ENCODE data around the gene SDK2. TPM values are rescaled to one million over a fixed set of nuclear protein-coding genes. Genes with fewer than 3 reads are reported as not detected.

Gene SDK2
- total and polyA plus RNA-seq, 2 of the 8 experiments (the other 6 are each of a cell fraction or from before 2014, with no cell fraction given) = 3.9 to 4.1 TPM

DNA sequence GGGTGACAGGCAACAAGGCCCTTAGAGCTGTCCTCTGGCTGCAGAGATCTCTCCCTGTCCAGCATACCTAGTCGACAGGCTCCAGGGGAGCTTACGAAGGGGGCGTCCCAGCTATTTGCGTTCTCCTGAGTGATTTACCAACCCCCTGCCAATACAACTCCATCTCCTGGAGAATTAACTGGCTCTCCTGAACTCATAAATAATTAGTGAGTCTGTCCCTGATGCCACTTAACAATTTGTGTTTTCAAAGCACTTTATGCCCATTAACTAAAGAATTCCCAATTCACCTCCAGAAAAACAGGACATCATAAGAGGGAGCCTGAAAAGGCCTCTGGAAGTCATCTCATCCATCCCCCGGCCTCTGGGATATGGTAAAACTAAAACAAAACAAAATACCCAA is 26.7 kb downstream of the SDK2 start:
- TF ChIP-seq CBX8 (IDR thresholded peaks at IDR 0.05; ENCODE audit: borderline replicate concordance, low read depth, low read length) (no peak), RAD21 (IDR thresholded peaks at IDR 0.05 in 1 of 2, conservative IDR thresholded peaks at IDR 0.05 in 1 of 2; ENCODE audit: low read depth in 2 of 2, low read length in 2 of 2) (no peak), RBBP5 (IDR thresholded peaks at IDR 0.05; ENCODE audit: borderline replicate concordance, low read depth, low read length) (no peak), TEAD4 (IDR thresholded peaks at IDR 0.05; ENCODE audit: low read depth, low read length) (no peak), EZH2 (IDR thresholded peaks at IDR 0.05; ENCODE audit: low read depth, low read length, severe bottlenecking) (no peak), SIX5 (IDR thresholded peaks at IDR 0.05; ENCODE audit: low read depth, low read length) (no peak)
- Histone ChIP-seq H3K23ac (ENCODE audit: insufficient read length) (no peak overlapping the region), H2BK20ac (ENCODE audit: low read length) (no peak overlapping the region), H3K36me3 (ENCODE audit: control insufficient read depth in 2 of 4, insufficient read depth in 4 of 4, low read length in 3 of 4) (no peaks in the 10 kb centered on the region), H2AFZ (ENCODE audit: low read length) (no peak overlapping the region), H3K14ac (ENCODE audit: insufficient read length) (no peak overlapping the region), H3K23me2 (ENCODE audit: low read depth, low read length) (peaks cover 2% of the 10 kb centered on the region; the same call in 1 of the 2 replicates), H2BK5ac (ENCODE audit: low read depth, low read length) (no peak overlapping the region), H3K27me3 (replicated peaks in 1 of 4; ENCODE audit: control insufficient read depth in 3 of 4, extremely low read depth in 1 of 4, insufficient read depth in 3 of 4, low read length in 3 of 4) (no peaks in the 10 kb centered on the region; a peak in 1 of 7 replicates), H2BK12ac (ENCODE audit: low read depth, low read length) (peak overlapping the region; percentile 6; the same call in 1 of the 2 replicates), H4K20me1 (replicated peaks in 1 of 2; ENCODE audit: control insufficient read depth in 1 of 2, insufficient read depth in 2 of 2, low read length in 2 of 2) (no peaks in the 10 kb centered on the region), H3K27ac (ENCODE audit: low read depth, low read length) (no peak overlapping the region), H3K79me1 (ENCODE audit: low read depth, low read length) (no peaks in the 10 kb centered on the region), H3K4me2 (ENCODE audit: insufficient read depth in 1 of 2, low read depth in 2 of 2, low read length in 2 of 2) (no peak overlapping the region; a peak in 1 of 4 replicates), H3K4ac (replicated peaks; ENCODE audit: insufficient read length, low read depth, low read length) (no peak overlapping the region), H4K5ac (ENCODE audit: insufficient read length, low read depth, low read length) (no peak overlapping the region), H3K9me3 (ENCODE audit: insufficient read depth in 2 of 2, low read depth in 1 of 2, low read length in 1 of 2) (peaks cover 4% of the 10 kb centered on the region in 2 experiments; a peak in 2 of 4 replicates), H3K4me1 (replicated peaks in 1 of 4; ENCODE audit: control insufficient read depth in 3 of 4, insufficient read depth in 4 of 4, low read length in 3 of 4) (peaks cover 12 to 42% (median 33%) of the 10 kb centered on the region in 4 experiments), H4K91ac (replicated peaks; ENCODE audit: insufficient read length, low read length) (no peak overlapping the region), H2AK5ac (ENCODE audit: low read depth, low read length) (no peak overlapping the region), H3K9ac (replicated peaks in 1 of 4; ENCODE audit: extremely low read depth in 1 of 4, low read depth in 3 of 4, low read length in 3 of 4) (no peak overlapping the region; a peak in 1 of 7 replicates), H2BK15ac (ENCODE audit: low read length) (0 out of 2 replicates have a peak overlapping the region, but pooled peaks have one; percentile 40), H2BK120ac (replicated peaks; ENCODE audit: low read depth, low read length) (no peak overlapping the region), H3K4me3 (ENCODE audit: extremely low read depth in 1 of 4, insufficient read depth in 2 of 4, low read depth in 3 of 4, low read length in 4 of 4) (no peak overlapping the region), H3K56ac (replicated peaks; ENCODE audit: insufficient read length, low read depth, low read length) (no peak overlapping the region), H4K8ac (ENCODE audit: extremely low read depth, insufficient read depth, low read length) (no peak overlapping the region), H3K18ac (ENCODE audit: extremely low read depth, low read length) (peak overlapping the region; percentile 68; the same call in 1 of the 2 replicates), H3K79me2 (ENCODE audit: control insufficient read depth in 1 of 2, insufficient read depth in 2 of 2, low read length in 2 of 2) (peaks cover 3 to 4% of the 10 kb centered on the region in 2 experiments; a peak in 2 of 4 replicates)
- DNase-seq (ENCODE audit: low read depth in 1 of 2, low spot score in 2 of 2) = no peak
- WGBS, 2 experiments (ENCODE audit: extremely low coverage in 1 of 2, insufficient coverage in 1 of 2, insufficient read length in 1 of 2, insufficient replicate concordance in 2 of 2, low coverage in 1 of 2, low lambda C conversion rate in 2 of 2, missing lambda C conversion rate in 1 of 2) = 91% methylated on average over 5 of the region's 5 CpGs; no CpG with 5 or more reads in 1 of the 2 experiments
- FAIRE-seq = no peak
- ChIA-PET POLR2A (ENCODE audit: partially characterized antibody) (interaction anchor here (0.8 to 1.4 kb wide), 3 partner anchors 9 to 25 kb away, joined by 3 to 5 read pairs (median 4); no protein-coding TSS in a partner anchor), CTCF (ENCODE audit: partially characterized antibody) (interaction anchor here (0.6 to 4.2 kb wide), 5 partner anchors 17 to 75 kb away, joined by 3 to 14 read pairs (median 8); partner anchors contain the start of gene SDK2)
